Lower leg skin (tissue), 4 donors: ENCODE data around the gene XIRP1. TPM values are rescaled to one million over a fixed set of nuclear protein-coding genes. Genes with fewer than 3 reads are reported as not detected.

ENCODE experiments used
- DNase-seq, 2 donors: peaks; one replicate each; pipeline ENCODE4 v3.0.0-alpha.2; 2019; ENCODE audit warnings: low spot score in 2 of 2
- H3K4me3 ChIP-seq: fragments of 200-600 bp; sonication (generic); 2 replicates; pipeline ENCODE4 v1.5.1; 2017; ENCODE audit warnings: mild to moderate bottlenecking, low read depth; ENCODE audit not compliant: poor library complexity, severe bottlenecking
- CTCF ChIP-seq, 3 donors: fragments of 450-650 bp; IDR thresholded peaks; one replicate each; pipeline ENCODE4 v1.5.1; 2016; ENCODE audit warnings: antibody characterized with exemption in 3 of 3, mild to moderate bottlenecking in 3 of 3, moderate library complexity in 2 of 3
- POLR2A ChIP-seq, 2 donors: fragments of 450-650 bp; IDR thresholded peaks; one replicate each; pipeline ENCODE4 v1.6.1; 2016 to 2017; ENCODE audit warnings: antibody characterized with exemption in 2 of 2, mild to moderate bottlenecking in 1 of 2, moderate library complexity in 1 of 2
- WGBS, 2 donors: methylation state at CpG; one replicate each; pipeline ENCODE4 v1.1.5; 2018; 5-methylcytosine and 5-hydroxymethylcytosine counted together
- intact Hi-C: fragments of 100-400 bp; cut with DNase I; formaldehyde crosslinking; loops from one replicate; pipeline ENCODE4 v1.15.0; 2023; ENCODE audit warnings: low total_unique reads
- total RNA-seq, 4 donors: library from RNA; depleted of rRNA; stranded (reverse); fragments of >200 nt; gene quantifications; one replicate each; pipeline ENCODE4 v1.1.0, GENCODE V29; 2016

The XIRP1 gene
- total RNA-seq, 4 donors from 2014 or later = not detected

- intact Hi-C loops = no loop called here
- TF ChIP-seq POLR2A (IDR thresholded peaks at IDR 0.05) = no peak
- TF ChIP-seq CTCF (IDR thresholded peaks at IDR 0.05) = no peak
- peak; percentile 78 to 98 for DNase-seq
- peak overlapping the region; percentile 76 for H3K4me3 ChIP-seq
- 18 to 23% methylated on average over 8 to 9 of the region's 9 CpGs for WGBS, 2 donors
These were observed 41.4 kb downstream of the XIRP1 start for GRCh38 chr3:39150803-39151631.

GRCh38 chr3:39150148-39150802, 42.1 kb downstream of the XIRP1 start:
- peak in 1 of 2 donors; percentile 83 for DNase-seq
- intact Hi-C loops = no loop called here
- no peak overlapping the region for H3K4me3 ChIP-seq
- WGBS, 2 donors = 41 to 57% methylated on average over 5 of the region's 5 CpGs
- TF ChIP-seq CTCF (IDR thresholded peaks at IDR 0.05) (no peak), POLR2A (IDR thresholded peaks at IDR 0.05) (no peak)

- no peak for TF ChIP-seq CTCF (IDR thresholded peaks at IDR 0.05)
- TF ChIP-seq POLR2A (IDR thresholded peaks at IDR 0.05) = no peak
- DNase-seq = peak in 1 of 2 donors; percentile 43
- no peak overlapping the region for H3K4me3 ChIP-seq
- intact Hi-C loops = no loop called here
- WGBS, 2 donors = 77 to 79% methylated on average over 3 of the region's 3 CpGs
These were observed 42.8 kb downstream of the XIRP1 start for GRCh38 chr3:39149498-39150147.

- intact Hi-C loops = no loop called here
- no peak overlapping the region for H3K4me3 ChIP-seq
- peak in 1 of 2 donors; percentile 14 for DNase-seq
- no peak for TF ChIP-seq CTCF (IDR thresholded peaks at IDR 0.05)
- no peak for TF ChIP-seq POLR2A (IDR thresholded peaks at IDR 0.05)
- WGBS, 2 donors = 42 to 47% methylated on average over 4 of the region's 4 CpGs
These were observed 43.3 kb downstream of the XIRP1 start for GRCh38 chr3:39149059-39149455.

- WGBS, 2 donors = 34 to 50% methylated on average over 8 to 9 of the region's 9 CpGs
- peak in 1 of 2 donors; percentile 82 for DNase-seq
- H3K4me3 ChIP-seq = no peak overlapping the region
These were observed 43.8 kb downstream of the XIRP1 start for GRCh38 chr3:39148435-39149058.

More at GRCh38 chr3:39148435-39149058, 43.8 kb downstream of the XIRP1 start:
- intact Hi-C loops = no loop called here
- no peak for TF ChIP-seq POLR2A (IDR thresholded peaks at IDR 0.05)
- TF ChIP-seq CTCF (IDR thresholded peaks at IDR 0.05) = no peak
